Stomach smooth muscle (tissue), 2 donors: ENCODE results near the gene ZNF628.
A peak's percentile ranks its signal among the peaks of the same experiment; 100 is the strongest.

Experiments used
- H3K27ac ChIP-seq: one replicate; pipeline ENCODE4 v1.7.0; 2013; ENCODE audit warnings: mild to moderate bottlenecking, low read length, inconsistent platforms
- H3K27me3 ChIP-seq, 2 donors: one replicate each; pipeline ENCODE4 v1.7.0; 2013; ENCODE audit warnings: low read length in 2 of 2; ENCODE audit not compliant: insufficient read depth in 2 of 2, control insufficient read depth in 1 of 2
- H3K36me3 ChIP-seq, 2 donors: one replicate each; pipeline ENCODE4 v1.7.0; 2013; ENCODE audit warnings: low read length in 2 of 2; ENCODE audit not compliant: control insufficient read depth in 2 of 2, insufficient read depth in 2 of 2
- H3K4me1 ChIP-seq: one replicate; pipeline ENCODE4 v1.7.0; 2013; ENCODE audit warnings: low read length; ENCODE audit not compliant: control insufficient read depth, insufficient read depth
- H3K4me3 ChIP-seq, 2 donors: one replicate each; pipeline ENCODE4 v1.7.0; 2013; ENCODE audit warnings: low read length in 2 of 2
- H3K9ac ChIP-seq, 2 donors: one replicate each; pipeline ENCODE4 v1.7.0; 2013; ENCODE audit warnings: low read length in 2 of 2, mild to moderate bottlenecking in 1 of 2
- H3K9me3 ChIP-seq, 2 donors: one replicate each; pipeline ENCODE4 v1.7.0; 2013; ENCODE audit warnings: low read length in 2 of 2; ENCODE audit not compliant: control insufficient read depth in 2 of 2
- donor health status: healthy.
- donor health status: Pancreatic carcinoma.

Gene ZNF628

DNA sequence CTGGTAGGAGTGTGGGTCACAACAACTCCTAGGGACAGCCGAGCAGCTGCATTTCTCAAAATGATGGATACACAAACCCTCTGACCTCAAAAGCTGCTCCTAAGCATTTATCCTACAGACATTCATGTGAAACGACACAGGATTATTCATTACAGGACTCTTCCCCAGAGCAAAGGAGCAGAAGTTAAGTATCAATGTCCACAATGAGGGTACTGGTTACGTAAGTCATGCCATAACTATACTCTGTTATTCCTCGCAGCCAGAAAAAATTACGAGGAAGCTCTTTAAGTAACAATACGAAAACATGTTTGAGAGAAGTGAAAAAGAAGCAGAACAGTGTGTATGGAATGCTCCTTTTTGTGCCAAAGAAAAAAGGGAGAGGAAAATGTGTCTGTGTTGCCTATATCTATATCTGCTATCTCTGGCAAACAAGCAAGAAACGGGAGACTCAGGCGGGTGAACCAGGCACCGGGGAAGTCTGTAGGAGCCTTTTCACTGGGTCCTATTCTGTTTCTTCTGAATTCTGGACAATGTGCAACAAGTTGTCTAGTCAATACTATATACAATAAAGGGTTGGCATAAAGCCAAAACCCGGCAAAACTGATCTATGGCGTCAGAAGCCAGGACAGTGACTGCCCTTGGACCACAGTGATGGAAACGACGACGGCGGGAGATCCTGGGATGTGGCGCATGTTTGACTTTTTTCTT lies 16.3 kb upstream of the ZNF628 start:
- Histone ChIP-seq H3K9me3 (no peaks in the 10 kb centered on the region), H3K36me3 (no peaks in the 10 kb centered on the region), H3K4me1 (peaks cover 29% of the 10 kb centered on the region), H3K27me3 (no peaks in the 10 kb centered on the region), H3K27ac (peak overlapping the region; percentile 91), H3K9ac (peak overlapping the region; percentile 46 to 47), H3K4me3 (peak overlapping the region; percentile 83 to 93)

DNA sequence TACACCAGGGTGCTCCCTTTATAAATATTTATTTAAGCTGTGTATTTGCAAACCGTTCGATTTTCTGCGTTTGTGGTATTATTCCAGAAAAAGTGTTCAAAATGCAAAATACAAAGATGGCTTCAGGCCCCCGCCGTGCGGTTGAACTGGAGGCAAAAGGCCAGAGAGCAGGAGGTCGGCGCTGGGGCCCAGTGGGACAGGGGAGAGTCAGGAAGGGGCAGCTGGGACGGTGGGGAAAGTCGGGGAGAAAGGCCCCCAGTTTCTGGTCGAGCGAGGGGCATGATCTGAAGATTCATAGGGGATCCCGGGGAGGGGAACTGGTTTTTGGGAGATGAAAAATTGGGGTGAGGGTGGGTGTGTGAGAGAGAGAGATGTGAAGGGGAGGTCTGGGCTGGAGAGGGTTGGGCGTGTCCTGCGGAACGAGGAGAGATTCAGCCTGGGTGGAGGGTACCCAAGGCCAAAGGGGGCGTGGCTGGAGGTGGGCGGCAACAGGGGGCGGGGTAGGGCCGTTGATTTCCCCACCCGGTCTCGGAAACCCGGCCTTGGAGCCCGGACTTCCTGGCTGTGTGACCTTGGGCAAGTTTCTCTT lies 15.7 kb upstream of the ZNF628 start:
- Histone ChIP-seq H3K4me1 (peaks cover 29% of the 10 kb centered on the region), H3K9me3 (no peaks in the 10 kb centered on the region), H3K27me3 (no peaks in the 10 kb centered on the region), H3K4me3 (peak overlapping the region; percentile 83 to 93), H3K27ac (peak overlapping the region; percentile 91), H3K36me3 (no peaks in the 10 kb centered on the region), H3K9ac (peak overlapping the region; percentile 87 to 91)

DNA sequence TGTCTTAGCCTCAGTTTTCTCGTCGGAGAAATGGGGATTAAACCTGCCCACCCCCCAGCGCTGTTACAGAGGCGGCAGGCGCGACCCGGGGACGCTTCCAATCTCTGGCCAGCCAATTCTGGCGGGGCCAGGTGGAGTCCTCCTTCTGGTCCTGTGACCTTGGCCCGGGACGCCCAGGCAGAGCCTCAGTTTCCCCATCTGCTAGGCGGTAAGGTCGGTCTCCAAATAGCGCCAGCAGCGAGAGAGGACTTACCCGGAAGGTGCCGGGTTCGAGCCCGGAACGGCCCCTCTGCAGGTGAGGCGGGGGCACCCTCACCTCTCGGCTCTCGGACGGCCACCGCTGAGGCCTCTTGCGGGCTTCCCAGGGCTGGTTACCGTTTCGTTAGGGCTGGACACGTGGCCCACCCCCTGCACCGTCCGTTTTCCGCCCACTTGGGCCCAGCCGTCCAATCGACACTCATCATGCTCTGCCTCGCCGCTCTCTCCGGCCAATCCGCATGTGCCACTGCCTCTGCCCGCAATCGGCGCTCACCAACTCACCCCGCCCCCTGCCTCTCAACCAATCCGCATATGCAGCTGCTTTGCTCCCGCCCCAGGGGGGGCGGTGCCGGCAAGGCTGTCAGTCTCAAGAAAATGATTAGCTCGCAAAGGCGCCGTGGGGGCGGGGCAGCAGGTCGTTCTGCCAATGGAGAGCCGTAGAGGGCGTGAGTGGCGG lies 15.0 kb upstream of the ZNF628 start, which contains the start of gene ISOC2:
Gene ISOC2 (minus strand): TSS at position 384 of the 715 bp plus-strand sequence. CDS start 5,156 bp downstream, outside the sequence.
- Histone ChIP-seq H3K36me3 (no peaks in the 10 kb centered on the region), H3K4me3 (peak within 1 kb of the TSS; percentile 91 to 93), H3K27ac (peak within 1 kb of the TSS; percentile 91), H3K27me3 (no peaks in the 10 kb centered on the region), H3K4me1 (peaks cover 29% of the 10 kb centered on the region), H3K9me3 (no peaks in the 10 kb centered on the region), H3K9ac (peak within 1 kb of the TSS; percentile 87 to 91)

DNA sequence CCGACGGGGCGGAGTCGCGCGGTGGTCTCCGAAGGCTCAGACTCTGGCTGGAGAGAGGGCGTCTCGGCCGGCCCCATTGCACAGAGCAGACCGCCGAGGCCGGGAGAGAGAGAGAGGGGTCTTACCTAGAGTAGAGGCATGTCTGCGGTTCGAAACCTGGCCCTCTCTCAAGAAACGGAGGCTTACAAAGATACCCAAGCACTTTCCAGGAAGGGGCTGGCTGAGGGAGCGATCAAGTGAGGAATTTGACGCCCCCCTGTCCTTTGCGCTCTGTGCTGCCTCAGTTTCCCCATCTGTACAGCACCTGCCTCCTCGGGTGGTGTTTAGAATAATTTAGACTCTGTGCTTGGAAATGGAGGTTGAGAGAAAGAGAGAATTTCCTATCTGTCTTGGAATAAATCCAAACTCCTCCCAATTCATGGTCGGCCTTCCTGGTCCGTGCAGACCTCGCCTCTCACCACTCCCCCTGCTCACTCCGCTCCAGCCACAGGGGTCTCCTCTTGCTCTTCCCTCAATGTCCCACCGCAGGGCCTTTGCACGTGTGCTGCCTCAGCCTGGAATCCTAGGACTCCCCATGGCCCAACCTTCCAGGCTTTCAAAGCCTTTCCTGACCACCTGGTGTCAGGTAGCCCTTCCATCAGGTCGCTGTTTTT lies 14.3 kb upstream of the ZNF628 start:
- no peaks in the 10 kb centered on the region for H3K36me3 ChIP-seq
- peak overlapping the region; percentile 79 to 86 for H3K9ac ChIP-seq
- H3K27ac ChIP-seq, result peak overlapping the region; percentile 91
- peaks cover 29% of the 10 kb centered on the region for H3K4me1 ChIP-seq
- H3K27me3 ChIP-seq, result no peaks in the 10 kb centered on the region
- H3K4me3 ChIP-seq, result peak overlapping the region; percentile 86 to 91
- no peaks in the 10 kb centered on the region for H3K9me3 ChIP-seq

GRCh38 chr19:55462722-55463121 lies 13.7 kb upstream of the ZNF628 start:
- H3K36me3 ChIP-seq, result no peaks in the 10 kb centered on the region

GRCh38 chr19:55463583-55464031 lies 12.8 kb upstream of the ZNF628 start:
- no peak overlapping the region for H3K9ac ChIP-seq
- peaks cover 35% of the 10 kb centered on the region for H3K4me1 ChIP-seq
- H3K36me3 ChIP-seq, result no peaks in the 10 kb centered on the region
- no peak overlapping the region for H3K4me3 ChIP-seq
- no peaks in the 10 kb centered on the region for H3K27me3 ChIP-seq
- H3K9me3 ChIP-seq, result no peaks in the 10 kb centered on the region
- no peak overlapping the region for H3K27ac ChIP-seq

More at GRCh38 chr19:55462722-55463121, 13.7 kb upstream of the ZNF628 start:
- no peaks in the 10 kb centered on the region for H3K9me3 ChIP-seq
- H3K4me1 ChIP-seq, result peaks cover 31% of the 10 kb centered on the region
- H3K4me3 ChIP-seq, result no peak overlapping the region
- no peak overlapping the region for H3K9ac ChIP-seq
- H3K27me3 ChIP-seq, result no peaks in the 10 kb centered on the region
- H3K27ac ChIP-seq, result no peak overlapping the region

DNA sequence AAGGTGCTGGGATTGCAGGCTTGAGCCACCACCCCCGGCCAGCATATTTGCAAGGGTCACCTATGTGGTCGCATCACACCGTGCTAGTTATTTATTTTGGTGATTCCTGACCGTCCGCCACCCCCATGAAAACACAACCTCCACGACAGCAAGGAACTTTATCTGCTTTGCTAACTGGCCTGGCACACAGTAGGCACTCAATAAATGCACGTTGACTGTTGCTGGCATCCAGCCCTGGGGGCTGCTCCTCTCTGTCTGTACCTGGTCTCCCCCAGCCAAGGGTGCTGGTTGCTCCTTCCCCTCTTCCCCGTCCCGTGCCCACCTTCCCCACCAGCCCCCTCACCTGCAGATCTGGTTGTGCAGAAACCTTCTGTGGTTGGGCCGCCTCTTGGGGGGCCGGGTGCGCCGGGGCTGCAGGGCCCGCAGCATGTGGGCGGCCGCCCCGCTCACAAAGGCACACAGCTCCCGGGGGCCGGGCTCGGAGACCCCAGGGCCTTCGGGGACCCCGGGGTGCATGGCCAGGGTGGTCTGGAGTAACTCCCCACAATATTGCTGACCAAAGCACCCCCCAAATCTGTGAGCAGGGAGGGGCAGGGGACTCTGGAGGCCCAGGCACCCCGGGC lies 12.3 kb upstream of the ZNF628 start:
- H3K27ac ChIP-seq, result no peak overlapping the region
- H3K9ac ChIP-seq, result no peak overlapping the region
- H3K4me3 ChIP-seq, result no peak overlapping the region
- H3K27me3 ChIP-seq, result no peaks in the 10 kb centered on the region
- H3K4me1 ChIP-seq, result peaks cover 35% of the 10 kb centered on the region
- H3K36me3 ChIP-seq, result no peaks in the 10 kb centered on the region
- no peaks in the 10 kb centered on the region for H3K9me3 ChIP-seq

GRCh38 chr19:55464662-55465054 lies 11.8 kb upstream of the ZNF628 start, which contains the start of gene C19orf85:
TSS of gene C19orf85 (minus strand) at chr19:55464751. CDS start at chr19:55464554, 197 bp downstream.
- no peaks in the 10 kb centered on the region for H3K27me3 ChIP-seq
- no peak within 1 kb of the TSS for H3K4me3 ChIP-seq
- no peak within 1 kb of the TSS for H3K27ac ChIP-seq
- H3K9me3 ChIP-seq, result no peaks in the 10 kb centered on the region
- no peak within 1 kb of the TSS for H3K9ac ChIP-seq
- H3K36me3 ChIP-seq, result no peaks in the 10 kb centered on the region
- peaks cover 31% of the 10 kb centered on the region for H3K4me1 ChIP-seq

DNA sequence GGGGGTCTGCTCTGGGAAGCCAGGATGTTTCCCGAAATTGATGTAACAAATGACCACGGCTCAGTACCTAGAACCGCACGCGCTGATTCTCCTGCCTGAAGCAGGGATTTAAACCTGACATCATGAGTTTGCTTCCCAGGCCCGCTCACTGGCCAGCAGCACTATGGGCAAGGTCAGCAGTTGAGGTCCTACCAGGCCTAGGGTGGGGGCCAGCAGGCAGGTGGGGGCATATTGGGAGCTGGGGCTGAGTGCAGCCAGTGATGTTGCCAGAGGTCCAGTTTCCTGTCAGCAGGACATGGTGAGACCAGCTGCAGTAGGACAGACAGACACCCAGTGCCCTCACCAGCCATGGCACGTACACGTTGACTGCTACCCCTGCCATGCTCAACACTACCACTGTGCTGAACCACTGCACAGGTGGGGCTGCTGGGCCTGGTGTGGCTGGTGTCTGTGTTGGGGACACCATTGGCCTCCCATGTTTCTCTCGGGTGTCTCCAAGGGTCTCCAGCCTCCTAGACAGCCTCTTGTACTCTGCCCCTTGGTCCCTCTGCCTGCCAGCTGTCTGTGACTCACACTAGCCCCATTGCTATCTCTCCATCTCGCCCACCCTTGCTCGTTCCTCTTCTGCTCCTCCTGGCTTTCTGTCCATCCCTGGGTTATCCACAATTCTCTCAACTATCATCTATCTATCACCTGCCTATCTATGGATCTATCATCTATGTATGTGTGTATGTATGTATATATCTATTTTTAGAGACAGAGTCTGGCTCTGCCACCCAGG lies 10.8 kb upstream of the ZNF628 start:
- H3K9me3 ChIP-seq, result no peaks in the 10 kb centered on the region
- peaks cover 22% of the 10 kb centered on the region for H3K4me1 ChIP-seq
- no peak overlapping the region for H3K4me3 ChIP-seq
- H3K27ac ChIP-seq, result no peak overlapping the region
- no peaks in the 10 kb centered on the region for H3K27me3 ChIP-seq
- no peaks in the 10 kb centered on the region for H3K36me3 ChIP-seq
- no peak overlapping the region for H3K9ac ChIP-seq
